NCI-H1105 treated with DMSO at 0.1 percent for 48 hours (cell line): ENCODE results near the gene IQSEC3.
"Not testable (repeated sequence)": the region's sequence is repeated elsewhere in the genome, so short reads cannot be mapped to it uniquely, and the experiment has no call there.

ENCODE experiments used
- DNase-seq: peaks from one replicate; lab custom pipeline; 2025; lab: John Stamatoyannopoulos, UW

The IQSEC3 gene

GRCh38 chr12:111699-112493 lies 45.3 kb downstream of the IQSEC3 start:
- DNase-seq = no peak

GRCh38 chr12:113347-113746 lies 46.8 kb downstream of the IQSEC3 start:
- DNase-seq = no peak

GRCh38 chr12:114626-115211 lies 48.2 kb downstream of the IQSEC3 start:
- DNase-seq = no peak

GRCh38 chr12:115518-115917 lies 49.0 kb downstream of the IQSEC3 start:
- DNase-seq = no peak

- no peak for DNase-seq
Observed at GRCh38 chr12:115960-116915, 49.7 kb downstream of the IQSEC3 start.

GRCh38 chr12:117311-117710 lies 50.7 kb downstream of the IQSEC3 start:
- no peak for DNase-seq

GRCh38 chr12:117816-118345 lies 51.3 kb downstream of the IQSEC3 start:
- DNase-seq = no peak

GRCh38 chr12:118591-118990 lies 52.0 kb downstream of the IQSEC3 start:
- no peak for DNase-seq

GRCh38 chr12:120951-121350 lies 54.4 kb downstream of the IQSEC3 start:
- no peak for DNase-seq

- no peak for DNase-seq
Observed at GRCh38 chr12:121647-122046, 55.1 kb downstream of the IQSEC3 start.

GRCh38 chr12:125075-125474 lies 58.5 kb downstream of the IQSEC3 start:
- no peak for DNase-seq

- no peak for DNase-seq
Observed at GRCh38 chr12:125566-125965, 59.0 kb downstream of the IQSEC3 start.

GRCh38 chr12:128079-128478 lies 61.5 kb downstream of the IQSEC3 start:
- no peak for DNase-seq

- DNase-seq = no peak
Observed at GRCh38 chr12:129001-129400, 62.4 kb downstream of the IQSEC3 start.

GRCh38 chr12:130519-130918 lies 64.0 kb downstream of the IQSEC3 start:
- DNase-seq = no peak

GRCh38 chr12:131008-131407 lies 64.4 kb downstream of the IQSEC3 start:
- DNase-seq = no peak

GRCh38 chr12:131732-132495 lies 65.3 kb downstream of the IQSEC3 start:
- no peak for DNase-seq

GRCh38 chr12:133616-134232 lies 67.2 kb downstream of the IQSEC3 start:
- DNase-seq = not testable (repeated sequence)

GRCh38 chr12:135138-135537 lies 68.6 kb downstream of the IQSEC3 start:
- no peak for DNase-seq

- no peak for DNase-seq
Observed at GRCh38 chr12:138171-138897, 71.8 kb downstream of the IQSEC3 start.
